ENCODE measurements around the gene MGRN1.

Gene MGRN1

DNA sequence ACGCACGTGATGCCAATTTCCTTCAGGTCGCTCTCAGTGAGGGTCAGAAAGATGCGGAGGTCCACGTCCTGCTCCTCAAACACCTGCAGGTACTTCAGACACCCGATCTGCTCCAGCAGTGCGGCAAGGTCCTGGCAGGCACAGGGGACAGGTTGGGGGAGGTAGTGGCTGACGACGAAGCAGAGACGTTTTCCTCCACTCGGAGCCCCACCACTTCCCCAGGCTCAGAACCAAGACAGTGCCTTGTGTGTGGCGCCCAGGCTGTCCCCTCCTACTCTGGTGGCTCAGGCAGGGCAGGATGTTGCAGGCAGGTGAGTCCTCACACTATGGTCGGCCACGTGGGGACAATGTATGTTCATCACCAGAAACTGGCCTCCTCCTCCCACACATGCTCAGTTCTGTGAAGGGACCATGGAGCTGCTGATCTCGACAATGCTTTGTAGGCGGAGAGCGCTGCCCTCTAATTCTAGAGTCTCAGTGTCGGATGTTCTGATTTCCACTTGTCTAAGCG, 74.5 kb downstream of the MGRN1 start:
- DNase-seq (ENCODE audit: low read depth, low spot score), result no peak

GRCh38 chr16:4700380-4700996, 75.9 kb downstream of the MGRN1 start:
- DNase-seq (ENCODE audit: low read depth, low spot score), result no peak

DNA sequence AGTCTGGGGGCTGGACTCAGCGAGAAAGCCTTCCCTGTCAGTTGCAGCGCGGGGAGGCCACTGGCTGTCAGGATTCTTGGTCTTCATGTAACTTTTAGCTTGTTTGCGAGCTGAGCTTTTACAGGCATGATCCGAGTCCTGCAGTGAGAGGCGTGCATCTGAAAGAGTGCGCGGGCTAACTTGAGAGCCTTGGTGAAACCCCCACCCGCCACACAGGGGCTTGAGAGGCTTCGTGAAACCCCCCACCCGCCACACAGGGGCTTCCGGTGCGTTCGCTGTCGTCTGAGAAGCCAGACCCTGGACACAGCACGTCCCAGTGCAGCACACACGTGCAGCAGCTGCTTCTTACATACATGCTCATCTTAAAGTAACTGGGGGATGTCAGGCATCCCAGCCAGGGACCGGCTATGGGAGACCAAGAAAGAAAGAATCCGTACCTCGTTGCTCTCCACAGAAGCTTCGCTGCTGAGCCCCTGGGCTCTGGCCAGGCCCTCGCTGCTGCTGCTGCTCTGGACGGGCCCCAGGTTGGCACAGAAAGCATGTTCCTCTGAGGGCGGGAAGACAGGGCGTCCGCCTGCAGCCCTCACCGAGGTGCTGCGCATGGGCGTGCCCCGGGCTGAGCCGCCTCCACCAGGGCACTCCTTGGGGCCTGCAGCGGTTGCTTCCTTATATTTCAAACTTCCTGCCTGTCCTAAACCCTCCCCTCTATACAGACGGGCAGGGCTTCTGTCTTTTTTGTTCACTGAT, 76.5 kb downstream of the MGRN1 start:
- no peak for DNase-seq (ENCODE audit: low read depth, low spot score)

DNA sequence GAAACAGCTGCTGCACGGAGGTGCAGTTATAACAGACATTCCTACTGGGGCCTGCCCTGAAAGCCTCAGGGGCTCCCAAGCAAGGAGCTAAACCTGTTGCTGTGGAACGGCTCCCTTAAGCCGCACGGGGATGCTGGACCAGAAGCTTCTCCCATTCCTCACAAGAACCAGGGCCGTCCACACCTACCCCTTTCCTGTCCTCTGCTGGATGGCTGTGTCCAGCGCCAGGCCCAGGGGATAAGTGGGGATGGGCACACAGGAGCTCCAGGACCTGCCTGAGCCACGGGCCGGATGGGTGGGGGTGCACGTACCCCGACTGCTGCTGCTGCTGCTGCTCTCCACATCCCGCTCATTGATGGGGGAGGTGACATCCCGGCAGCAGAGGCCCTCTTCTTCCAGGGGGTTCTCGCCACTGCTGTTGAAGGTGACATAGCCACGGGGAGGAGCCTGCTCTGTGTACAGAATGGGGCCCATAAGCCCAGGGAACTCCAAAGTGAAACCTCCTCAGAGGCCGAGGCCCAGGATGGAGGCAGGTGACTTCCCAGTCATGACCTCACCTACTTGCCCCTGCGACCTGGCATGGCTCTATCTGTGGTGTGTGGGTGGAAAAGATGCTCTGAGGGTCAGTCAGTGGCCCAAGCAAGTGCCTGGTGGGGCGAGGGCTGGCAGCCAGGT, 77.3 kb downstream of the MGRN1 start:
- no peak for DNase-seq (ENCODE audit: low read depth, low spot score)

- no peak for DNase-seq (ENCODE audit: low read depth, low spot score)
Measured at GRCh38 chr16:4702466-4702808, 77.8 kb downstream of the MGRN1 start.

- no peak for DNase-seq (ENCODE audit: low read depth, low spot score)
Measured at GRCh38 chr16:4703906-4704305, 79.3 kb downstream of the MGRN1 start.

DNA sequence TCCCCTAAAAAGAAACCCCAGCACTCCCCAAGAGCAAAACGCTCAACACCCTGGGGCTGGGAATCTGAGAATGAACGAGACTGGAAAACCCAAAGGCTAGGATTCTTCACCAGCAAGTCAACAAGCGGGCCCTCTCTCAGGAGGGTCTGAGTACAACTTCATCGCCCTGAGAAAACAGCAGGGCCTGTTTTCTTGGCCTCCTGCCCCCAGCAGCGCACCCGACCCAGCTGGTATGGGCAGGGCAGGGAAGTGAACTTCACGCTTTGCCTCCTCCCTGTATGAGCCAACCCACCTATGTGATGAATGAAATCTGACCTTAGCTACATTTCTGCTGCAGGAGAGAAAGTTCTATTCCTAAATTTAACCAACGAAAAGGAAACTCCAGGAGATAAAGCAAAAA, 79.9 kb downstream of the MGRN1 start:
- no peak for DNase-seq (ENCODE audit: low read depth, low spot score)

GRCh38 chr16:4704913-4705312, 80.3 kb downstream of the MGRN1 start:
- no peak for DNase-seq (ENCODE audit: low read depth, low spot score)

DNA sequence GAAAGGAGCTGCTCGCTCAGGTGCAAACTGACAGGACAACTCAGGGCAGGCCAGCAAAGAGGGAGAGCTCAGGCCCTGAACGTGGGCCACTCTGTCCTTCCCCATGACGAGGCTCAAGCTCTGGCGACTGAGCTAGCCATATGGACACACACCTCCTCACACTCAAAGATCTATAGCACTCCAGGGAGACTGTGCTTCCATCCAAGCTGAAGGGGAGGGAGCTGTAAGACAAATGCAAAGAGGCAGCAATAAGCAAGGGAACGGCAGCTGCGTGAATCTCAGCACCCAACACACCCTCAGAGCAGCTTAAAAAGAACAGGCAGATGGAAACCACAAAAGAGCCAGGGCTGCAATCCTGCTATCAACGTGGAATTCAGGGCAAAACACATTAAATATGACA, 82.2 kb downstream of the MGRN1 start:
- no peak for DNase-seq (ENCODE audit: low read depth, low spot score)

- DNase-seq (ENCODE audit: low read depth, low spot score), result no peak
Measured at GRCh38 chr16:4709481-4709880, 84.9 kb downstream of the MGRN1 start.

DNA sequence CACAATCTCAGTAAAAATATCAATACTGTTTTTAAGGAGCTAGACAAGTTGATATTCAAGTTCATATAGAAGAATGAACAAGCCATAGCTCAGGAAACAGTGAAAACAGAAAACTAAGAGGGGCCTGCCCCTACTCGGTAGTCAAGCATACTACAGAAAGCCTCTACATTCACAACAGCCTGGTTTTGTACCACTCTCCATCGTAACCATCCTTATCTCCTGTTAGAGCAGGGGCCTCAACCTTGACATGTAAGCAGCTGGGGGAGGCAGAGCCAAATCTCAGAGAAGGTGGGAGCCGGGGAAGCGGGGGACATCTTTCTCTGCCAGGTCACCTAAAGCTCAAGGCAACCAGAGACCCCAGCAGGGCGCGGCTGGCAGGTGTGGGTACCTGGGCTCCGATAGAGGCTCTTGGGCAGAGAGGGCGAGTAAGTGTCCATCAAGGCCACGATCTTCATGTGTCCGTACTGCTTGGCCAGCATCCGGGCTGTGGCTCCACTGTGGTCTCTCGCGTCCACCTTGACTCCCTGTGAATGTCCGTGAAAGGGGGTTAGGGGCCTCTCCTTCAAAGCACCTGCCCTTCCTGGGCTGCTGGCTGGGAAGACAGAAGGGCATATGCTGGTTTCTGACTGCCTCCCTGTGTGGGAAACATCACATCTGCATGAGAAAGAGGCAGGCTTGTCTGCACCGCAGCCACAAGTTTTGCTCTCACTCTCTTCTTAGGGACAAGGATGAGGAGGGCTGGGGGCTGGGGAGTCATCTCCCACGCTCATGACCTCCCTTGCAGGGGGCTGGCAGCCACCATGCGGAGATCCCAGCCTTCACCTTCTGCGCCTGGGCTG, 89.3 kb downstream of the MGRN1 start:
- no peak for DNase-seq (ENCODE audit: low read depth, low spot score)

DNA sequence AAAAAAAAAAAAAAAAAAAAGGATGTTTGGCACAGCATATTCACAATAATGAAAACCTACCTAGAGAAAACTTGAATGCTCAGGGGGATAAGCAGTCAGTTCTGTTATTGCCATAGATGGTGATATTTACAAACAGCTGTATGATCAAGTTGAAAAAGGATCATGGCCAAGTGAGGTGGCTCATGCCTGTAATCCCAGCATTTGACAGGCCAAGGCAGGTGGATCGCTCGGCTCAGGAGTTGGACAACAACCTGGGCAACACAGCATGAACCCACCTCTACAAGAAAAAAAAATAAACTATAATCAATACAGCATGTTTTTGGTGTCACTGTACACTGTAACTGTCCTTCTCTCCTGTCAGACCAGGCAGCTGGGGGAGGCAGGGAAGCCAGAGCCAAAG, 90.4 kb downstream of the MGRN1 start:
- no peak for DNase-seq (ENCODE audit: low read depth, low spot score)

DNA sequence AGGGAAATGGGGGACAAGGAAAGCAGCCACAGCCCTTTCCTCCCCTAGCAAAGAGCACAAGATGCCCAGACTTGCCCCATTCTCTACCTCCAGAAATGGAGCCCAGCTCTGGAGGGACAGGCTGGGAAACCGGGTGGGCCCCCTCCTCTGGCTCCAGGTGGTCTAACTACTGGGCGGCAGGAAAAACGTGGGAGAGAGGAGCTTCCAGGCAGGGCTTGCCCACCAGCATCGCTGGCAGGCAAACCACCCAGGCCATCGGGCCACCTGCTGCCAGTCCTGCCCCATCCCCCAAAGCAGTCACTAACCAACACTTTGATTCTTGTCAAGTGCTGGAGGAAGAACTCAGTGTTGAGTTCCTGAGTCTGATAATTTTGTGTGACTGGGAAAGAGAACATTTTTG, 93.8 kb downstream of the MGRN1 start:
- DNase-seq (ENCODE audit: low read depth, low spot score), result no peak

GRCh38 chr16:4723071-4723767, 98.6 kb downstream of the MGRN1 start:
- no peak for DNase-seq (ENCODE audit: low read depth, low spot score)

DNA sequence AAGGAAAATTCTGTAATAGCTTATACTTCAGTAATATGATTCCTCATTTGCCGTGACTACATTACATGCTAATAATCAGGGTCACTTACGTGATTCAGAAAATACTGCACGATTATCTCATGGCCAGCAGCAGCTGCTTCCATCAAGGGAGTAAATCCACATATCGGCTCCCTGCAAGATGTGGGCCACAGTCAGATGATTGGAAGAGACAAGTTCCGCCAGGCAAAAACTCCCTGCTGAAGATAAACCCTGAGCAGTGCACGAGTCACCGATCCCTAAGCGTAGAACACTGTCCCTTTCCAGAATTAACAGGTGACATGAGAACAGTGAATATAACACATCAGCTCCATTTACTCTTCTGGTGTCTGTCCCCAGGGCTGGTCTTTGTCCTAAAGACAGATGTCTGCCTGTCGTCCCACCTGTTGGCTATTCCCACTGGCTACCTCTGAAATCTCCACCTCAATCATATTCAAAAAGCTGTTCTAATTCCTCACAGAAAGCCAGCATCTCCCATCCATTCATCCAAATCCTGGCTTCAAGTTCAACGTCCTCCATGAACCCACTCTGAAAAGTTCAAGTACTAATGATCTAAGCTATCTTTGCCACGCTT, 100.1 kb downstream of the MGRN1 start:
- DNase-seq (ENCODE audit: low read depth, low spot score), result no peak

- no peak for DNase-seq (ENCODE audit: low read depth, low spot score)
Measured at GRCh38 chr16:4726616-4727015, 102.0 kb downstream of the MGRN1 start.

- DNase-seq (ENCODE audit: low read depth, low spot score), result no peak
Measured at GRCh38 chr16:4728676-4729075, 104.0 kb downstream of the MGRN1 start.

GRCh38 chr16:4729876-4730275, 105.2 kb downstream of the MGRN1 start:
- no peak for DNase-seq (ENCODE audit: low read depth, low spot score)

DNA sequence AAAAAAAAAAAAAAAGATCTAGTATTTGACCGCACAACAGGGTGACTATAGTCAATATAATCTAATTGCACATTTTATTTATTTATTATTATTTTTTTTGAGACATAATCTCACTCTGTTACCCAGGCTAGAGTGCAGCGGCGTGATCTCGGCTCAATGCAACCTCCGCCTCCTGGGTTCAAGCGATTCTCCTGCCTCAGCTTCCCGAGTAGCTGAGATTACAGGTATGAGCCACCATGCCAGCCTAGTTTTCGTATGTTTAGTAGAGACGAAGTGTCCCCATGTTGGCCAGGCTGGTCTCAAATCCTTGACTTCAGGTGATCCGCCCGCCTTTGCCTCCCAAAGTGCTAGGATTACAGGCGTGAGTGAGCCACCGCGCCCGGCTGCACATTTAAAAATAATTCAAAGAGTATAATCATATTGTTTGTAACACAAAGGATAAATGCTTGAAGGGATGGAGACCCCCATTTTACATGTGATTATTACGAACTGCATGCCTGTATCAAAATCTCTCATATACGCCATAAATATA, 108.7 kb downstream of the MGRN1 start:
- no peak for DNase-seq (ENCODE audit: low read depth, low spot score)

DNA sequence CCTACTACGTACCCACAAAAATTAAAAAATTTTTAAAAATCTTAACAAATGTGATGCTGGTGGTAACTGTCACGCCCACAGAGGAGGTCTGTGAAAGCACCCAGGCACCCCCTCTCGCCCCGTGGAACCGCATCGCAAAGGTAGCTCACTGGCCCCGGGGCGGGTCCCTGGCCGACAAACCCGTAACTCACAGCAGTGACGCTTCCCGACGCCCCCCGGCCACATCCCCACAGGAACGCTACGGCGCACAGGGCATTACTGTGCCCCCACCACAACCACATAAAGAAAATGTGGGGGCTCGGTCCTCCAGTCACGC, 109.1 kb downstream of the MGRN1 start:
- DNase-seq (ENCODE audit: low read depth, low spot score), result no peak
